ENCODE results near the gene DACH1.

The DACH1 gene

DNA sequence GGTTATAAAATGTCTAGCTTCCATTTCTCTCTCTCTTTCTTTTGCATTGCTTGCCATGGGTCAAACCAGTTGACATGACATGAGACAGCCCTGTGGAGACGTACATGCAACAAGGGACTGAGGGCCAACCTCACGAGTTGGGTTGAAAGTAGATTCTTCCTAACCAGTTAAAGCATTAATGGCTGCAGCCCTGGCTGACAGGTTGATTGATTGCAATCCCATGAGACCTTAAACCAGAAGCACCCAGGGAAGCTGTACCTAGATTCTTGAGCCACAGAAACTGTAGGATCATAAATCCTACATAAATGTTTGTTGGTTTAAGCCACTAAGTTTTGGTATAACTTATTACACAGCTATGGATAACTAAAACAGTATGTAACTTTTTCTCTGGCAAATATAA is 373.8 kb downstream of the DACH1 start:
- no peak overlapping the region for H3K4ac ChIP-seq (ENCODE audit: low read length)
- H2AK5ac ChIP-seq (ENCODE audit: low read depth, low read length) = no peak overlapping the region
- H3K4me3 ChIP-seq (ENCODE audit: low read length in 2 of 2) = no peak overlapping the region
- H2BK120ac ChIP-seq (ENCODE audit: low read depth, low read length) = no peak overlapping the region
- no peak overlapping the region for H3K27ac ChIP-seq (replicated peaks; ENCODE audit: low read length)
- no peak overlapping the region for H3K4me2 ChIP-seq (ENCODE audit: insufficient read depth, low read length, poor library complexity, severe bottlenecking)
- no peak for DNase-seq (ENCODE audit: low spot score)
- no peaks in the 10 kb centered on the region for H3K27me3 ChIP-seq (ENCODE audit: control insufficient read depth in 3 of 3, insufficient read depth in 3 of 3, low read depth in 1 of 3, low read length in 3 of 3)
- H3K23ac ChIP-seq (ENCODE audit: low read depth, low read length, poor library complexity) = no peak overlapping the region
- peaks cover 0 to 2% of the 10 kb centered on the region in 2 donors for H3K36me3 ChIP-seq (replicated peaks in 1 of 2; ENCODE audit: control insufficient read depth in 2 of 2, insufficient read depth in 2 of 2, low read length in 2 of 2)
- H2AFZ ChIP-seq (ENCODE audit: low read length) = no peak overlapping the region
- no peak overlapping the region for H4K91ac ChIP-seq (ENCODE audit: low read depth, low read length, poor library complexity)
- no peaks in the 10 kb centered on the region for H3K9me3 ChIP-seq (replicated peaks in 1 of 2; ENCODE audit: control insufficient read depth in 2 of 2, insufficient read depth in 1 of 2, low read depth in 1 of 2, low read length in 2 of 2)
- H3K79me1 ChIP-seq (ENCODE audit: low read depth, low read length) = no peaks in the 10 kb centered on the region
- no peak overlapping the region for H3K9ac ChIP-seq (ENCODE audit: low read depth, low read length, poor library complexity)
- H2BK15ac ChIP-seq (ENCODE audit: low read length) = no peak overlapping the region
- no peak overlapping the region for H4K8ac ChIP-seq (ENCODE audit: low read depth, low read length)
- no CpG with 5 or more reads among the region's 2 CpGs for WGBS, 2 donors (ENCODE audit: extremely low coverage in 2 of 2, insufficient read length in 2 of 2, insufficient replicate concordance in 1 of 2)
- H3K18ac ChIP-seq (ENCODE audit: low read length) = no peak overlapping the region
- H2BK12ac ChIP-seq (ENCODE audit: low read length) = no peak overlapping the region
- no peak overlapping the region for H3K14ac ChIP-seq (ENCODE audit: low read length)
- H2BK5ac ChIP-seq (ENCODE audit: low read length) = no peak overlapping the region
- H3K4me1 ChIP-seq (ENCODE audit: control insufficient read depth in 2 of 2, insufficient read depth in 1 of 2, low read depth in 1 of 2, low read length in 2 of 2) = no peaks in the 10 kb centered on the region

DNA sequence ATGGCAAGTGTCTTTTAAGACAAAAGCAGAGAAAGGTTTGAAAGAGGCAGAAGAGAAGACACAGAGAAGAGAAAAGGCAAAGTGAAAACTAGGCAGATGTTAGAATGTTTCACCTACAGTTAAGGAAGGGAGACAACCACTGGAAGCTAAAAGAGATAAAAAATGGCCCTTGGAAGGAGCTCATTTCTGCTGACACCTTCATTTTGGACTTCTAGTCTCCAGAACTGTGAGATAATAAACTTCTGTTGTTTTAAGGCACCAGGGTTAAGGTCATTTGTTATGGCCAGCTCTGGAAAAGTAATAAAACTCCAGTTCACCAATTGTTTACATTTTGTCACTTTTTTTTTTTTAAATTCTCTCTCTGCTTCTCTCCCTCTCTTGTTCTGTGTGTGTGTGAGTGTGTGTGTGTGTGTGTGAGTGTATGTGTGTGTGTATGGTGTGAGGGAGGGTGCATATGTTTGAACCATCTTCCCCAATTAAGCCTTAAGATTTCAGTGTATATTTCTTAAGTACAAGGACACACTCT is 374.6 kb downstream of the DACH1 start:
- no peak overlapping the region for H2BK5ac ChIP-seq (ENCODE audit: low read length)
- no peak overlapping the region for H4K8ac ChIP-seq (ENCODE audit: low read depth, low read length)
- H3K9ac ChIP-seq (ENCODE audit: low read depth, low read length, poor library complexity) = no peak overlapping the region
- H3K36me3 ChIP-seq (replicated peaks in 1 of 2; ENCODE audit: control insufficient read depth in 2 of 2, insufficient read depth in 2 of 2, low read length in 2 of 2) = peaks cover 0 to 2% of the 10 kb centered on the region in 2 donors
- H3K14ac ChIP-seq (ENCODE audit: low read length) = no peak overlapping the region
- H2AFZ ChIP-seq (ENCODE audit: low read length) = no peak overlapping the region
- no peak overlapping the region for H3K4me3 ChIP-seq (ENCODE audit: low read length in 2 of 2)
- no peaks in the 10 kb centered on the region for H3K27me3 ChIP-seq (ENCODE audit: control insufficient read depth in 3 of 3, insufficient read depth in 3 of 3, low read depth in 1 of 3, low read length in 3 of 3)
- H2BK15ac ChIP-seq (ENCODE audit: low read length) = no peak overlapping the region
- DNase-seq (ENCODE audit: low spot score) = no peak
- H2BK120ac ChIP-seq (ENCODE audit: low read depth, low read length) = no peak overlapping the region
- no peak overlapping the region for H4K91ac ChIP-seq (ENCODE audit: low read depth, low read length, poor library complexity)
- H3K27ac ChIP-seq (replicated peaks; ENCODE audit: low read length) = no peak overlapping the region
- no peaks in the 10 kb centered on the region for H3K79me1 ChIP-seq (ENCODE audit: low read depth, low read length)
- H3K4me1 ChIP-seq (ENCODE audit: control insufficient read depth in 2 of 2, insufficient read depth in 1 of 2, low read depth in 1 of 2, low read length in 2 of 2) = no peaks in the 10 kb centered on the region
- no peak overlapping the region for H2AK5ac ChIP-seq (ENCODE audit: low read depth, low read length)
- no peak overlapping the region for H3K23ac ChIP-seq (ENCODE audit: low read depth, low read length, poor library complexity)
- H3K4ac ChIP-seq (ENCODE audit: low read length) = no peak overlapping the region
- H3K9me3 ChIP-seq (replicated peaks in 1 of 2; ENCODE audit: control insufficient read depth in 2 of 2, insufficient read depth in 1 of 2, low read depth in 1 of 2, low read length in 2 of 2) = no peaks in the 10 kb centered on the region
- H3K18ac ChIP-seq (ENCODE audit: low read length) = no peak overlapping the region
- H2BK12ac ChIP-seq (ENCODE audit: low read length) = no peak overlapping the region
- H3K4me2 ChIP-seq (ENCODE audit: insufficient read depth, low read length, poor library complexity, severe bottlenecking) = no peak overlapping the region

DNA sequence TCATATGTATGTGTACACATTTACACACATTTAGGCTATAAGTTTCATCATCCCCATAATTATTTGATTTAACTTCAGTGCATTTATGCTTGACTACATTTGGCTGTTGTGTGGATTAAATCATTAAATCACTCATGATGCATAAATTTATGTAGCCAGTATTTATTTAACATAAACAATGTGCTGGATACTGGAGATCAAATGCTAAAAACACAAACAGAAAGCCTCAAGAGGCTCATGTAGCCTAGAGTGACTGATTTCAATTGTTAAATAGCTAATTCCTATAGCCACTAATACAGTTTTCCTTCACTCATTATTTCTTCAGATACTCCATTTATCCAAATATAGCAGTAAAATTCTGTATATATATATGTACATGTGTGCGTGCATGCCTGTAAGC is 376.0 kb downstream of the DACH1 start:
- Histone ChIP-seq H3K4ac (ENCODE audit: low read length) (no peak overlapping the region), H4K8ac (ENCODE audit: low read depth, low read length) (no peak overlapping the region), H2BK120ac (ENCODE audit: low read depth, low read length) (no peak overlapping the region), H3K27ac (replicated peaks; ENCODE audit: low read length) (no peak overlapping the region), H3K23ac (ENCODE audit: low read depth, low read length, poor library complexity) (no peak overlapping the region), H3K4me2 (ENCODE audit: insufficient read depth, low read length, poor library complexity, severe bottlenecking) (no peak overlapping the region), H2BK12ac (ENCODE audit: low read length) (no peak overlapping the region), H3K18ac (ENCODE audit: low read length) (no peak overlapping the region), H2AK5ac (ENCODE audit: low read depth, low read length) (no peak overlapping the region), H3K4me3 (ENCODE audit: low read length in 2 of 2) (no peak overlapping the region), H3K14ac (ENCODE audit: low read length) (no peak overlapping the region), H3K4me1 (ENCODE audit: control insufficient read depth in 2 of 2, insufficient read depth in 1 of 2, low read depth in 1 of 2, low read length in 2 of 2) (no peaks in the 10 kb centered on the region), H3K9me3 (replicated peaks in 1 of 2; ENCODE audit: control insufficient read depth in 2 of 2, insufficient read depth in 1 of 2, low read depth in 1 of 2, low read length in 2 of 2) (no peaks in the 10 kb centered on the region), H4K91ac (ENCODE audit: low read depth, low read length, poor library complexity) (no peak overlapping the region), H3K36me3 (replicated peaks in 1 of 2; ENCODE audit: control insufficient read depth in 2 of 2, insufficient read depth in 2 of 2, low read length in 2 of 2) (peaks cover 0 to 2% of the 10 kb centered on the region in 2 donors), H2BK15ac (ENCODE audit: low read length) (no peak overlapping the region), H3K27me3 (ENCODE audit: control insufficient read depth in 3 of 3, insufficient read depth in 3 of 3, low read depth in 1 of 3, low read length in 3 of 3) (no peaks in the 10 kb centered on the region), H3K79me1 (ENCODE audit: low read depth, low read length) (no peaks in the 10 kb centered on the region), H2BK5ac (ENCODE audit: low read length) (no peak overlapping the region), H2AFZ (ENCODE audit: low read length) (no peak overlapping the region), H3K9ac (ENCODE audit: low read depth, low read length, poor library complexity) (no peak overlapping the region)
- no CpG with 5 or more reads among the region's 1 CpG for WGBS, 2 donors (ENCODE audit: extremely low coverage in 2 of 2, insufficient read length in 2 of 2, insufficient replicate concordance in 1 of 2)
- no peak for DNase-seq (ENCODE audit: low spot score)

DNA sequence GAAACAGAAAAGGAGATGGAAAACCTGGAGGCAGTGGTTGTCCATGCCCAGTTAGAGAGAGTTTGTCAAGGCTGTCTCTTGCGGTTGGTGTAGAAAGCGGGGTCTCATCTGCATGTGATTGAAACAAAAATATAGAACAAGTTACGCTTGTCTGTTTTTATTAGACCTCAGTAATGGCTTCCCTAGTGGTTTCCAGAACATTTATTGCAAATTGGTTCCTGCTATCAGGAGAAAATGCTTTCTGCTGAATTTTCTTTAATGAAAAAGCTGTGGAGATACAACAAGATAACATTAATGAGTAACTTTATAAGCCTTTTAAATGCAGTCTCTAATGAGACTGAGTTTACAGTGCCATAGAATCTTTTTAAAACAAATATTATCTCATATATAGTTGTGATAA is 378.0 kb downstream of the DACH1 start:
- Histone ChIP-seq H3K4me2 (ENCODE audit: insufficient read depth, low read length, poor library complexity, severe bottlenecking) (no peak overlapping the region), H2AFZ (ENCODE audit: low read length) (no peak overlapping the region), H3K4me1 (ENCODE audit: control insufficient read depth in 2 of 2, insufficient read depth in 1 of 2, low read depth in 1 of 2, low read length in 2 of 2) (no peaks in the 10 kb centered on the region), H3K18ac (ENCODE audit: low read length) (no peak overlapping the region), H3K9me3 (replicated peaks in 1 of 2; ENCODE audit: control insufficient read depth in 2 of 2, insufficient read depth in 1 of 2, low read depth in 1 of 2, low read length in 2 of 2) (no peaks in the 10 kb centered on the region), H4K8ac (ENCODE audit: low read depth, low read length) (no peak overlapping the region), H4K91ac (ENCODE audit: low read depth, low read length, poor library complexity) (no peak overlapping the region), H2BK5ac (ENCODE audit: low read length) (no peak overlapping the region), H3K79me1 (ENCODE audit: low read depth, low read length) (no peaks in the 10 kb centered on the region), H3K14ac (ENCODE audit: low read length) (no peak overlapping the region), H3K23ac (ENCODE audit: low read depth, low read length, poor library complexity) (no peak overlapping the region), H2BK120ac (ENCODE audit: low read depth, low read length) (no peak overlapping the region), H3K27ac (replicated peaks; ENCODE audit: low read length) (no peak overlapping the region), H3K4me3 (ENCODE audit: low read length in 2 of 2) (no peak overlapping the region), H3K9ac (ENCODE audit: low read depth, low read length, poor library complexity) (no peak overlapping the region), H2BK12ac (ENCODE audit: low read length) (no peak overlapping the region), H3K36me3 (replicated peaks in 1 of 2; ENCODE audit: control insufficient read depth in 2 of 2, insufficient read depth in 2 of 2, low read length in 2 of 2) (peaks cover 0 to 2% of the 10 kb centered on the region in 2 donors), H3K4ac (ENCODE audit: low read length) (no peak overlapping the region), H3K27me3 (ENCODE audit: control insufficient read depth in 3 of 3, insufficient read depth in 3 of 3, low read depth in 1 of 3, low read length in 3 of 3) (no peaks in the 10 kb centered on the region), H2BK15ac (ENCODE audit: low read length) (no peak overlapping the region), H2AK5ac (ENCODE audit: low read depth, low read length) (no peak overlapping the region)
- no peak for DNase-seq (ENCODE audit: low spot score)
- WGBS, 2 donors (ENCODE audit: extremely low coverage in 2 of 2, insufficient read length in 2 of 2, insufficient replicate concordance in 1 of 2) = no CpG with 5 or more reads among the region's 3 CpGs
